IMR-90 (cell line): Measurements from ENCODE around the gene MAML2. TPM values are rescaled to one million over a fixed set of nuclear protein-coding genes. Genes with fewer than 3 reads are reported as not detected.

Experiments used
- ATAC-seq: fragments of 200-7000 bp; cut with Tn5 transposase; 2 replicates; pipeline ENCODE4 v1.9.1; 2020; ENCODE audit warnings: low read depth, mild to moderate bottlenecking, moderate library complexity
- BruUV-seq: library from RNA; stranded (reverse); fragments of 400-500 nt; replicated peaks from 2 replicates; lab custom pipeline; 2021; lab: Mats Ljungman, UMichigan
- CTCF ChIA-PET: fragments of 300-600 bp; formaldehyde crosslinking; extraction: SDS; loops from one replicate; lab custom pipeline; 2021; ENCODE audit warnings: antibody characterized with exemption; lab: Yijun Ruan, JAX
- POLR2A ChIA-PET: fragments of 300-600 bp; sonication (Branson Sonifier 250); formaldehyde crosslinking; loops from one replicate; lab custom pipeline; 2022; ENCODE audit warnings: antibody characterized with exemption; ENCODE audit not compliant: unreplicated experiment; lab: Charles Lee
- DNase-seq: peaks from one replicate; pipeline ENCODE4 v3.0.0; 2013
- H2AFZ ChIP-seq: replicated peaks from 2 replicates; pipeline ENCODE3; 2013; ENCODE audit warnings: low read length, mild to moderate bottlenecking; ENCODE audit not compliant: poor library complexity
- H2AK5ac ChIP-seq: 2 replicates; pipeline ENCODE4 v1.6.1; 2013; ENCODE audit warnings: low read depth, low read length, inconsistent platforms
- H2AK9ac ChIP-seq: replicated peaks from 2 replicates; pipeline ENCODE3; 2013; ENCODE audit warnings: mild to moderate bottlenecking, low read depth, low read length, moderate library complexity; ENCODE audit not compliant: poor library complexity
- H2BK120ac ChIP-seq: 2 replicates; pipeline ENCODE4 v1.6.1; 2013; ENCODE audit warnings: low read depth, low read length, inconsistent platforms
- H2BK15ac ChIP-seq: 3 replicates; pipeline ENCODE4 v1.6.1; 2013; ENCODE audit warnings: low read depth, low read length, inconsistent platforms
- H2BK20ac ChIP-seq: 2 replicates; pipeline ENCODE4 v1.6.1; 2013; ENCODE audit warnings: low read depth, mild to moderate bottlenecking, inconsistent platforms, low read length, moderate library complexity
- H2BK5ac ChIP-seq: 2 replicates; pipeline ENCODE4 v1.6.1; 2013; ENCODE audit warnings: mild to moderate bottlenecking, low read depth, low read length, inconsistent platforms; ENCODE audit not compliant: poor library complexity, severe bottlenecking
- H3K14ac ChIP-seq: replicated peaks from 2 replicates; pipeline ENCODE4 v1.6.1; 2013; ENCODE audit warnings: low read depth, low read length, inconsistent platforms
- H3K18ac ChIP-seq: 2 replicates; pipeline ENCODE4 v1.6.1; 2013; ENCODE audit warnings: low read depth, low read length, control low read depth
- H3K23ac ChIP-seq: 2 replicates; pipeline ENCODE4 v1.6.1; 2013; ENCODE audit warnings: low read depth, low read length, inconsistent platforms
- H3K27ac ChIP-seq: 2 replicates; pipeline ENCODE4 v1.5.1; 2013; ENCODE audit warnings: mild to moderate bottlenecking, control low read depth, low read length; ENCODE audit not compliant: insufficient read depth
- H3K27me3 ChIP-seq: 2 replicates; pipeline ENCODE4 v1.6.1; 2013; ENCODE audit warnings: low read length; ENCODE audit not compliant: control insufficient read depth, insufficient read depth
- H3K36me3 ChIP-seq: 2 replicates; pipeline ENCODE4 v1.6.1; 2013; ENCODE audit warnings: low read length, mixed read lengths; ENCODE audit not compliant: control insufficient read depth, insufficient read depth
- H3K4ac ChIP-seq: 2 replicates; pipeline ENCODE4 v1.6.1; 2013; ENCODE audit warnings: low read depth, low read length, inconsistent platforms
- H3K4me1 ChIP-seq: 2 replicates; pipeline ENCODE4 v1.6.1; 2013; ENCODE audit warnings: low read length, mixed read lengths; ENCODE audit not compliant: control insufficient read depth, insufficient read depth
- H3K4me2 ChIP-seq: 2 replicates; pipeline ENCODE4 v1.6.1; 2013; ENCODE audit warnings: low read depth, mild to moderate bottlenecking, control low read depth, low read length, moderate library complexity
- H3K4me3 ChIP-seq: 2 replicates; pipeline ENCODE4 v1.5.1; 2013; ENCODE audit warnings: low read depth, mild to moderate bottlenecking, control low read depth, low read length, moderate library complexity; ENCODE audit not compliant: insufficient read depth
- H3K56ac ChIP-seq: 2 replicates; pipeline ENCODE4 v1.6.1; 2013; ENCODE audit warnings: low read length, inconsistent platforms; ENCODE audit not compliant: insufficient read depth; ENCODE audit errors: extremely low read depth
- H3K79me1 ChIP-seq, 2 experiments: 2 replicates each; pipeline ENCODE4 v1.6.1; 2013; ENCODE audit warnings: low read length in 2 of 2, inconsistent platforms in 1 of 2, low read depth in 1 of 2
- H3K9ac ChIP-seq: 2 replicates; pipeline ENCODE4 v1.6.1; 2013; ENCODE audit warnings: low read depth, low read length, control low read depth
- H3K9me1 ChIP-seq: 2 replicates; pipeline ENCODE4 v1.6.1; 2013; ENCODE audit warnings: low read length, inconsistent platforms; ENCODE audit not compliant: insufficient read depth
- H3K9me3 ChIP-seq: 2 replicates; pipeline ENCODE4 v1.6.1; 2013; ENCODE audit warnings: low read length; ENCODE audit not compliant: control insufficient read depth, insufficient read depth
- H4K20me1 ChIP-seq: 2 replicates; pipeline ENCODE4 v1.6.1; 2013; ENCODE audit warnings: low read length, inconsistent platforms; ENCODE audit not compliant: insufficient read depth
- H4K5ac ChIP-seq: 2 replicates; pipeline ENCODE4 v1.6.1; 2013; ENCODE audit warnings: mild to moderate bottlenecking, low read depth, low read length, control low read depth
- H4K8ac ChIP-seq, 2 experiments: 2 replicates each; pipeline ENCODE4 v1.6.1; 2013; ENCODE audit warnings: low read depth in 2 of 2, low read length in 2 of 2, control low read depth in 1 of 2, inconsistent platforms in 1 of 2
- H4K91ac ChIP-seq: 2 replicates; pipeline ENCODE4 v1.6.1; 2013; ENCODE audit warnings: low read depth, low read length, inconsistent platforms; ENCODE audit not compliant: insufficient read depth
- BHLHE40 ChIP-seq: fragments of 150-350 bp; IDR thresholded peaks from 2 replicates; pipeline ENCODE4 v1.6.1; 2016; ENCODE audit warnings: mild to moderate bottlenecking, low read depth, low read length
- ELK1 ChIP-seq: fragments of 150-350 bp; IDR thresholded peaks from 2 replicates; pipeline ENCODE4 v1.6.1; 2016; ENCODE audit warnings: low read depth, mild to moderate bottlenecking, low read length, moderate library complexity, borderline replicate concordance
- MAFK ChIP-seq: IDR thresholded peaks from 2 replicates; pipeline ENCODE4 v1.6.1; 2012; ENCODE audit warnings: low read depth, low read length, improper control_type of control experiment
- MXI1 ChIP-seq: IDR thresholded peaks from 2 replicates; pipeline ENCODE4 v1.6.1; 2012; ENCODE audit warnings: low read depth, mild to moderate bottlenecking, low read length, moderate library complexity, borderline replicate concordance
- RCOR1 ChIP-seq: IDR thresholded peaks from 2 replicates; pipeline ENCODE4 v1.6.1; 2012; ENCODE audit warnings: mild to moderate bottlenecking, low read length, improper control_type of control experiment; ENCODE audit not compliant: insufficient replicate concordance
- SMC3 ChIP-seq: fragments of 150-350 bp; IDR thresholded peaks from 2 replicates; pipeline ENCODE4 v1.6.1; 2016; ENCODE audit warnings: low read depth, mild to moderate bottlenecking, antibody characterized with exemption, low read length, moderate library complexity
- USF2 ChIP-seq: fragments of 150-350 bp; IDR thresholded peaks from 2 replicates; pipeline ENCODE4 v1.6.1; 2017; ENCODE audit warnings: mild to moderate bottlenecking, antibody characterized with exemption, low read length, low read depth
- WGBS, 2 experiments: methylation state at CpG; one replicate each; pipeline versions ENCODE4 v1.1.5 to v1.1.7; 2013; ENCODE audit warnings: missing lambda C conversion rate in 2 of 2; ENCODE audit not compliant: insufficient read length in 1 of 2; ENCODE audit errors: extremely low coverage in 2 of 2; 5-methylcytosine and 5-hydroxymethylcytosine counted together
- dilution Hi-C: fragments of 300-500 bp; cut with HindIII; formaldehyde crosslinking; loops from one replicate; pipeline ENCODE4 v1.14.3; 2018; ENCODE audit warnings: low sequenced_read_pairs; ENCODE audit not compliant: unreplicated experiment
- in situ Hi-C: fragments of 300-500 bp; cut with MboI; formaldehyde crosslinking; loops from 3 replicates; pipeline ENCODE4 v1.14.3; 2019; ENCODE audit warnings: low sequenced_read_pairs, inconsistent platforms, mixed read lengths
- intact Hi-C: fragments of 100-400 bp; cut with micrococcal nuclease; formaldehyde crosslinking; loops from 2 replicates; pipeline ENCODE4 v1.10.0; 2022
- polyA plus RNA-seq, 3 experiments: library from polyadenylated mRNA; depleted of rRNA; stranded (reverse); fragments of >200 nt; gene quantifications; 2 replicates each; pipeline ENCODE4 v1.2.3, GENCODE V29; 2012; ENCODE audit warnings: low replicate concordance in 1 of 3
- total RNA-seq: library from RNA; depleted of rRNA; stranded (reverse); fragments of >200 nt; gene quantifications from 2 replicates; pipeline ENCODE4 v1.2.3, GENCODE V29; 2012

MAML2 gene
- total and polyA plus RNA-seq, 2 of the 4 experiments (the other 2 are of a cell fraction): 15.0 to 19.5 TPM

GRCh38 chr11:96293598-96294021, 49.4 kb downstream of the MAML2 start:
- 0 out of 2 replicates have a peak, but pooled peaks have one; percentile 27 for ATAC-seq
- H2BK5ac ChIP-seq: no peak overlapping the region
- DNase-seq: no peak
- H3K56ac ChIP-seq: no peak overlapping the region
- H2AFZ ChIP-seq: no peak overlapping the region
- ChIA-PET POLR2A (no interaction called here), CTCF (no interaction called here)
- no peak overlapping the region for H3K9ac ChIP-seq
- H2AK9ac ChIP-seq: no peak overlapping the region
- no peak overlapping the region for H3K27ac ChIP-seq
- peak overlapping the region; percentile 87 for H3K4me2 ChIP-seq
- no peak for TF ChIP-seq SMC3
- no peak for TF ChIP-seq BHLHE40
- no peak for TF ChIP-seq RCOR1
- TF ChIP-seq ELK1: no peak
- no peak for TF ChIP-seq MAFK
- TF ChIP-seq MXI1: no peak
- no peak for TF ChIP-seq USF2
- intact Hi-C loops (no loop called here), in situ Hi-C loops (no loop called here), dilution Hi-C loops (no loop called here)
- H2BK20ac ChIP-seq: no peak overlapping the region
- no peak overlapping the region for H2AK5ac ChIP-seq
- H3K18ac ChIP-seq: 0 out of 2 replicates have a peak overlapping the region, but pooled peaks have one; percentile 48
- H3K4me1 ChIP-seq: peaks cover 1% of the 10 kb centered on the region; the same call in 1 of the 2 replicates
- no peak overlapping the region for H3K4ac ChIP-seq
- H3K79me1 ChIP-seq: peaks cover 28 to 50% of the 10 kb centered on the region in 2 experiments
- no peaks in the 10 kb centered on the region for H3K27me3 ChIP-seq
- H3K9me1 ChIP-seq: peaks cover 2% of the 10 kb centered on the region
- peak overlapping the region; percentile 8; the same call in 1 of the 2 replicates for H3K23ac ChIP-seq
- H3K36me3 ChIP-seq: peaks cover 2% of the 10 kb centered on the region
- H3K9me3 ChIP-seq: no peaks in the 10 kb centered on the region
- no CpG with 5 or more reads among the region's 3 CpGs for WGBS, 2 experiments
- H2BK120ac ChIP-seq: no peak overlapping the region
- peak overlapping the region; percentile 17; the same call in 1 of the 2 replicates for H3K14ac ChIP-seq
- H4K5ac ChIP-seq: no peak overlapping the region
- BruUV-seq: no TSS peak
- H4K91ac ChIP-seq: no peak overlapping the region
- no peak overlapping the region for H2BK15ac ChIP-seq
- no peak overlapping the region; a peak in 1 of 4 replicates for H4K8ac ChIP-seq
- H3K4me3 ChIP-seq: no peak overlapping the region; the same call in 1 of the 2 replicates
- peaks cover 9% of the 10 kb centered on the region; the same call in 1 of the 2 replicates for H4K20me1 ChIP-seq
